ENCODE data around the gene ZIC5.

ZIC5 gene

GRCh38 chr13:99984461-99985240, 13.1 kb upstream of the ZIC5 start:
- Mint-ChIP-seq H3K27ac (peak overlapping the region; percentile 54 to 87), H3K4me3 (peak overlapping the region; percentile 19 to 47), H3K9me3 (no peaks in the 10 kb centered on the region), H3K27me3 (peaks cover 47 to 66% of the 10 kb centered on the region in 2 donors), H3K36me3 (ENCODE audit: insufficient read depth) (peaks cover 72% of the 10 kb centered on the region), H3K4me1 (ENCODE audit: low read depth in 2 of 2) (peaks cover 0 to 8% of the 10 kb centered on the region in 2 donors)
- no peak for DNase-seq
- ATAC-seq (replicated peaks) = no peak

GRCh38 chr13:99983499-99984401, 12.2 kb upstream of the ZIC5 start:
- Mint-ChIP-seq H3K4me3 (peak overlapping the region; percentile 29 to 47), H3K36me3 (ENCODE audit: insufficient read depth) (peaks cover 70% of the 10 kb centered on the region), H3K27me3 (peaks cover 42 to 63% of the 10 kb centered on the region in 2 donors), H3K27ac (peak overlapping the region; percentile 54 to 87), H3K4me1 (ENCODE audit: low read depth in 2 of 2) (peaks cover 3 to 5% of the 10 kb centered on the region in 2 donors), H3K9me3 (no peaks in the 10 kb centered on the region)
- DNase-seq (no peak), ATAC-seq (replicated peaks) (no peak)

GRCh38 chr13:99982731-99983498, 11.3 kb upstream of the ZIC5 start:
- H3K9me3 Mint-ChIP-seq = no peaks in the 10 kb centered on the region
- peak overlapping the region; percentile 29 to 47 for H3K4me3 Mint-ChIP-seq
- peaks cover 64% of the 10 kb centered on the region for H3K36me3 Mint-ChIP-seq (ENCODE audit: insufficient read depth)
- peaks cover 6 to 8% of the 10 kb centered on the region in 2 donors for H3K4me1 Mint-ChIP-seq (ENCODE audit: low read depth in 2 of 2)
- ATAC-seq (replicated peaks) (no peak), DNase-seq (no peak)
- H3K27ac Mint-ChIP-seq = peak overlapping the region in 1 of 2 donors; percentile 87
- peaks cover 45 to 63% of the 10 kb centered on the region in 2 donors for H3K27me3 Mint-ChIP-seq

GRCh38 chr13:99982036-99982730, 10.6 kb upstream of the ZIC5 start:
- H3K27me3 Mint-ChIP-seq = peaks cover 45 to 63% of the 10 kb centered on the region in 2 donors
- H3K27ac Mint-ChIP-seq = no peak overlapping the region
- peaks cover 6 to 8% of the 10 kb centered on the region in 2 donors for H3K4me1 Mint-ChIP-seq (ENCODE audit: low read depth in 2 of 2)
- peaks cover 57% of the 10 kb centered on the region for H3K36me3 Mint-ChIP-seq (ENCODE audit: insufficient read depth)
- ATAC-seq (replicated peaks) = peak; percentile 23
- DNase-seq = no peak
- no peaks in the 10 kb centered on the region for H3K9me3 Mint-ChIP-seq
- peak overlapping the region in 1 of 2 donors; percentile 29 for H3K4me3 Mint-ChIP-seq

GRCh38 chr13:99981735-99982035, 10.1 kb upstream of the ZIC5 start, which contains the start of gene ZIC2:
Gene ZIC2, plus strand, starts transcription at chr13:99981784. Its CDS starts 281 bp downstream, at chr13:99982065.
- no peak within 1 kb of the TSS for H3K27ac Mint-ChIP-seq
- H3K36me3 Mint-ChIP-seq (ENCODE audit: insufficient read depth) = peaks cover 52% of the 10 kb centered on the region
- no peak for DNase-seq
- H3K4me1 Mint-ChIP-seq (ENCODE audit: low read depth in 2 of 2) = peaks cover 6 to 8% of the 10 kb centered on the region in 2 donors
- H3K27me3 Mint-ChIP-seq = peaks cover 45 to 63% of the 10 kb centered on the region in 2 donors
- ATAC-seq (replicated peaks) = no peak
- peak within 1 kb of the TSS; percentile 62 to 66 for H3K4me3 Mint-ChIP-seq
- H3K9me3 Mint-ChIP-seq = no peaks in the 10 kb centered on the region

- DNase-seq (no peak), ATAC-seq (replicated peaks) (peak; percentile 21)
- peaks cover 6 to 8% of the 10 kb centered on the region in 2 donors for H3K4me1 Mint-ChIP-seq (ENCODE audit: low read depth in 2 of 2)
- no peaks in the 10 kb centered on the region for H3K9me3 Mint-ChIP-seq
- no peak overlapping the region for H3K27ac Mint-ChIP-seq
- peak overlapping the region; percentile 62 to 66 for H3K4me3 Mint-ChIP-seq
- H3K27me3 Mint-ChIP-seq = peaks cover 45 to 63% of the 10 kb centered on the region in 2 donors
- peaks cover 47% of the 10 kb centered on the region for H3K36me3 Mint-ChIP-seq (ENCODE audit: insufficient read depth)
These were observed 9.5 kb upstream of the ZIC5 start for GRCh38 chr13:99980824-99981734.

GRCh38 chr13:99980201-99980823, 8.7 kb upstream of the ZIC5 start:
- Mint-ChIP-seq H3K4me3 (peak overlapping the region; percentile 62 to 66), H3K9me3 (no peaks in the 10 kb centered on the region), H3K27ac (no peak overlapping the region), H3K4me1 (ENCODE audit: low read depth in 2 of 2) (peaks cover 3 to 8% of the 10 kb centered on the region in 2 donors), H3K27me3 (peaks cover 48 to 65% of the 10 kb centered on the region in 2 donors), H3K36me3 (ENCODE audit: insufficient read depth) (peaks cover 47% of the 10 kb centered on the region)
- DNase-seq = peak in 2 of 3 experiments; percentile 35 to 47
- ATAC-seq (replicated peaks) = peak; percentile 73

- peaks cover 3 to 8% of the 10 kb centered on the region in 2 donors for H3K4me1 Mint-ChIP-seq (ENCODE audit: low read depth in 2 of 2)
- H3K27me3 Mint-ChIP-seq = peaks cover 53 to 68% of the 10 kb centered on the region in 2 donors
- peaks cover 45% of the 10 kb centered on the region for H3K36me3 Mint-ChIP-seq (ENCODE audit: insufficient read depth)
- H3K27ac Mint-ChIP-seq = no peak overlapping the region
- ATAC-seq (replicated peaks) (no peak), DNase-seq (no peak)
- H3K9me3 Mint-ChIP-seq = no peaks in the 10 kb centered on the region
- H3K4me3 Mint-ChIP-seq = peak overlapping the region; percentile 20 to 41
These were observed 8.1 kb upstream of the ZIC5 start for GRCh38 chr13:99979453-99980200.

- DNase-seq (no peak), ATAC-seq (replicated peaks) (no peak)
- H3K4me1 Mint-ChIP-seq (ENCODE audit: low read depth in 2 of 2) = peaks cover 3 to 8% of the 10 kb centered on the region in 2 donors
- H3K27me3 Mint-ChIP-seq = peaks cover 53 to 68% of the 10 kb centered on the region in 2 donors
- peaks cover 45% of the 10 kb centered on the region for H3K36me3 Mint-ChIP-seq (ENCODE audit: insufficient read depth)
- H3K4me3 Mint-ChIP-seq = peak overlapping the region; percentile 11 to 32
- no peaks in the 10 kb centered on the region for H3K9me3 Mint-ChIP-seq
- H3K27ac Mint-ChIP-seq = no peak overlapping the region
These were observed 7.4 kb upstream of the ZIC5 start for GRCh38 chr13:99978799-99979452.

GRCh38 chr13:99977912-99978798, 6.6 kb upstream of the ZIC5 start:
- DNase-seq (no peak), ATAC-seq (replicated peaks) (no peak)
- Mint-ChIP-seq H3K9me3 (no peaks in the 10 kb centered on the region), H3K4me3 (peak overlapping the region; percentile 11 to 32), H3K4me1 (ENCODE audit: low read depth in 2 of 2) (peaks cover 3 to 8% of the 10 kb centered on the region in 2 donors), H3K27ac (no peak overlapping the region), H3K27me3 (peaks cover 59 to 68% of the 10 kb centered on the region in 2 donors), H3K36me3 (ENCODE audit: insufficient read depth) (peaks cover 41% of the 10 kb centered on the region)
